Kidney (tissue), 14 donors: Measurements from ENCODE around the gene NFILZ. TPM values are rescaled to one million over a fixed set of nuclear protein-coding genes. Genes with fewer than 3 reads are reported as not detected.

ENCODE experiments used
- DNase-seq, 5 donors: peaks; one replicate each; pipeline ENCODE4 v3.0.0-alpha.2; 2013 to 2020
- FAIRE-seq: peaks from 2 replicates; lab custom pipeline; 2012; peaks lifted over from hg19 to GRCh38; lab: Jason Lieb, UNC
- H3K27ac ChIP-seq, 2 donors: one replicate each; pipeline ENCODE4 v1.7.0; 2013; ENCODE audit warnings: low read depth in 2 of 2, low read length in 2 of 2, inconsistent platforms in 1 of 2
- H3K27me3 ChIP-seq: one replicate; pipeline ENCODE4 v1.7.1; 2013; ENCODE audit warnings: low read length, inconsistent platforms; ENCODE audit not compliant: control insufficient read depth, insufficient read depth
- H3K36me3 ChIP-seq, 3 donors: one replicate each; pipeline versions ENCODE4 v1.7.0 to v1.7.1; 2013; ENCODE audit warnings: low read length in 3 of 3, control low read depth in 1 of 3, inconsistent platforms in 1 of 3; ENCODE audit not compliant: insufficient read depth in 3 of 3, control insufficient read depth in 2 of 3
- H3K4me1 ChIP-seq, 3 donors: one replicate each; pipeline versions ENCODE4 v1.7.0 to v1.7.1; 2013; ENCODE audit warnings: low read length in 3 of 3, inconsistent platforms in 1 of 3, low read depth in 1 of 3; ENCODE audit not compliant: control insufficient read depth in 2 of 3, insufficient read depth in 2 of 3
- H3K4me3 ChIP-seq, 3 donors: one replicate each; pipeline versions ENCODE4 v1.7.0 to v1.8.1; 2013; ENCODE audit warnings: low read length in 3 of 3, control low read depth in 1 of 3, inconsistent platforms in 1 of 3
- H3K9ac ChIP-seq, 3 donors: one replicate each; pipeline versions ENCODE4 v1.7.0 to v1.7.1; 2013; ENCODE audit warnings: low read length in 3 of 3, control low read depth in 1 of 3, inconsistent platforms in 1 of 3
- H3K9me3 ChIP-seq, 3 donors: one replicate each; pipeline versions ENCODE4 v1.7.0 to v1.7.1; 2013; ENCODE audit warnings: low read length in 3 of 3, control low read depth in 1 of 3, inconsistent platforms in 1 of 3; ENCODE audit not compliant: control insufficient read depth in 2 of 3, insufficient read depth in 1 of 3
- intact Hi-C: fragments of 100-400 bp; cut with DNase I; formaldehyde crosslinking; loops from one replicate; pipeline ENCODE4 v1.11.1; 2022
- polyA plus RNA-seq: library from polyadenylated mRNA; stranded (reverse); fragments of 350-450 nt; fragmentation: Illumina TruSeq; extraction: RNeasy Lipid Tissue Mini Kit (QIAGEN cat#74804); gene quantifications from one replicate; pipeline ENCODE4 v1.2.3, GENCODE V29; 2014; ENCODE audit warnings: low read depth, low replicate concordance; ENCODE audit not compliant: insufficient read depth
- total RNA-seq: library from RNA; stranded (reverse); fragmentation: NEBNext Ultra II Directional; extraction: Animal tissue kit (Norgen Biotek cat#: 25700); gene quantifications from one replicate; pipeline ENCODE4 v1.2.1, GENCODE V29; 2021
- TF ChIP-seq, protein P1 (sequence below): IDR thresholded peaks from 3 replicates; pipeline ENCODE4 v1.5.1; 2012; ENCODE audit warnings: mild to moderate bottlenecking, moderate library complexity, borderline replicate concordance; ENCODE audit not compliant: insufficient read depth; ENCODE audit errors: extremely low read depth
- donor health status: control.
- donor health status: control.
- donor health status: control.
- donor health status: control.
- donor health status: control.
- donor health status: DM: yes; HTN: yes; CAD: no.
- donor health status: Normal renal cell carcinoma (clear cell type).

Gene NFILZ
- total and polyA plus RNA-seq, 2 donors from 2014 or later, result not detected

DNA sequence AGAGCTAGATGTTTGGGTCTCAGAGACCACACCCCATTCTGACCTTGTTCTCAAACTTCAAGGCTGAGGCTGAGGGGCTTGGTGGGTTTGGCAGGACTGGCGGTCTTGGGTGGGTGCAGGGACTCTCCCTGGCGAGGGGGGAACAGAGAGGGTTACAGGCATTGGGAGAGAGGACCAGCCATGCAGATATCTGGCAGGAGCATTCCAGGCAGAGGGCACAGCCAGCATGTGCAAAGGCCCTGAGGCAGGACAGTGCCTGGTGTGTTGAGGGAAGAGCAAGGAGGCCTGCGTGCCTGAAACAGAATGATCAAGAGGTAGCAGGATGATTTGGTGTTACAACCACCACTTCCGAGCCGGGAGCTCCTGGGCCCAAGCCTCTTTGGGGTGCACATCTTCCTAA, 27.4 kb downstream of the NFILZ start:
- H3K4me1 ChIP-seq, result no peaks in the 10 kb centered on the region
- no peak overlapping the region for H3K9ac ChIP-seq
- H3K36me3 ChIP-seq, result no peaks in the 10 kb centered on the region
- no peak overlapping the region for H3K4me3 ChIP-seq
- TF ChIP-seq, protein P1, sequence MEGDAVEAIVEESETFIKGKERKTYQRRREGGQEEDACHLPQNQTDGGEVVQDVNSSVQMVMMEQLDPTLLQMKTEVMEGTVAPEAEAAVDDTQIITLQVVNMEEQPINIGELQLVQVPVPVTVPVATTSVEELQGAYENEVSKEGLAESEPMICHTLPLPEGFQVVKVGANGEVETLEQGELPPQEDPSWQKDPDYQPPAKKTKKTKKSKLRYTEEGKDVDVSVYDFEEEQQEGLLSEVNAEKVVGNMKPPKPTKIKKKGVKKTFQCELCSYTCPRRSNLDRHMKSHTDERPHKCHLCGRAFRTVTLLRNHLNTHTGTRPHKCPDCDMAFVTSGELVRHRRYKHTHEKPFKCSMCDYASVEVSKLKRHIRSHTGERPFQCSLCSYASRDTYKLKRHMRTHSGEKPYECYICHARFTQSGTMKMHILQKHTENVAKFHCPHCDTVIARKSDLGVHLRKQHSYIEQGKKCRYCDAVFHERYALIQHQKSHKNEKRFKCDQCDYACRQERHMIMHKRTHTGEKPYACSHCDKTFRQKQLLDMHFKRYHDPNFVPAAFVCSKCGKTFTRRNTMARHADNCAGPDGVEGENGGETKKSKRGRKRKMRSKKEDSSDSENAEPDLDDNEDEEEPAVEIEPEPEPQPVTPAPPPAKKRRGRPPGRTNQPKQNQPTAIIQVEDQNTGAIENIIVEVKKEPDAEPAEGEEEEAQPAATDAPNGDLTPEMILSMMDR, result no peak
- intact Hi-C loops, result loop anchor here (10.0 kb wide), 1 partner anchor 417 kb away; no protein-coding TSS in a partner anchor
- H3K27ac ChIP-seq, result no peak overlapping the region
- FAIRE-seq (no peak), DNase-seq (no peak)
- H3K9me3 ChIP-seq, result no peaks in the 10 kb centered on the region
- no peaks in the 10 kb centered on the region for H3K27me3 ChIP-seq

DNA sequence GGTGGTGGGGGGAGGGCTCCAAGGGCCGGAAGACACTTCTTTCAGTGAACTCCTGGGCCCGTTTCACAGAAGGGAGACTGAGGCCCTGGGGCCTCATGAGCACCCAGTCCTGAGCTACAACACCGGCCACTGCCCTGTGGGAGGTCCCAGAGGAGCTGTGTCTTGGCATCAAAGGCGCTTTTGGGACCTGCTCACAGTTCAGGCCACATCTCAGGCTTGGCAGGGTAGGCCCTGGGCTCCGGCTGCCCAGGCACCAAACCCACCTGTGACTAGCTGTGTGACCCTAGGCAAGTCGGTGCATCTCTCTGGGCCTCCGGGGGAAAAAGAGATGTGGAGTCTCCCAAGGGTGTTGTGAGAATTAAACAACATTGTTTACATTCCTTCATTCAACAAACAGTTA, 29.5 kb downstream of the NFILZ start:
- DNase-seq, result no peak
- Histone ChIP-seq H3K27me3 (no peaks in the 10 kb centered on the region), H3K36me3 (no peaks in the 10 kb centered on the region), H3K9ac (no peak overlapping the region), H3K4me1 (no peaks in the 10 kb centered on the region), H3K9me3 (no peaks in the 10 kb centered on the region), H3K4me3 (no peak overlapping the region), H3K27ac (no peak overlapping the region)
- intact Hi-C loops, result loop anchor here (10.0 kb wide), 1 partner anchor 415 kb away; no protein-coding TSS in a partner anchor
- FAIRE-seq, result no peak
- TF ChIP-seq, protein P1, result no peak

DNA sequence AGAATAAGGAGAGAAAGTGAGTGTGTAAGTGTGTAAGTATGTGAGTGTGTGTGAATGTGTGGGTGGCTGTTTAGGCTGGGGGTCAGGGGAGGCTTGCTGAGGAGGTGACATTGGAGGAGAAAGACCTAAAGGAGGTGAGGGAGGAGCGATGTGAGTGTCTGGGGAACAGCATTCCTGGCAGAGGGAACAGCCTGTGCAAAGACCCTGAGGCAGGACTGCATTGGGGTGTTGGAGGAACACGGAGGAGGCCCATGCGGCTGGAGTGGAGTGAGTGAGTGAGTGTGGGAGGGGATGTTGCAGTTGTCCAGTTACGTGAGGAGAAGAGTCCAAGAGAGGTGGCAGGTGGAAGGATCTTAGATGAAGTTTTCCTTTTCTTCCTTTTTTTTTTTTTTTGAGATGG, 31.8 kb downstream of the NFILZ start:
- DNase-seq (no peak), FAIRE-seq (no peak)
- H3K4me1 ChIP-seq, result no peaks in the 10 kb centered on the region
- TF ChIP-seq, protein P1, result no peak
- no peaks in the 10 kb centered on the region for H3K27me3 ChIP-seq
- intact Hi-C loops, result no loop called here
- no peak overlapping the region for H3K27ac ChIP-seq
- no peak overlapping the region for H3K9ac ChIP-seq
- H3K36me3 ChIP-seq, result no peaks in the 10 kb centered on the region
- no peak overlapping the region for H3K4me3 ChIP-seq
- H3K9me3 ChIP-seq, result no peaks in the 10 kb centered on the region

DNA sequence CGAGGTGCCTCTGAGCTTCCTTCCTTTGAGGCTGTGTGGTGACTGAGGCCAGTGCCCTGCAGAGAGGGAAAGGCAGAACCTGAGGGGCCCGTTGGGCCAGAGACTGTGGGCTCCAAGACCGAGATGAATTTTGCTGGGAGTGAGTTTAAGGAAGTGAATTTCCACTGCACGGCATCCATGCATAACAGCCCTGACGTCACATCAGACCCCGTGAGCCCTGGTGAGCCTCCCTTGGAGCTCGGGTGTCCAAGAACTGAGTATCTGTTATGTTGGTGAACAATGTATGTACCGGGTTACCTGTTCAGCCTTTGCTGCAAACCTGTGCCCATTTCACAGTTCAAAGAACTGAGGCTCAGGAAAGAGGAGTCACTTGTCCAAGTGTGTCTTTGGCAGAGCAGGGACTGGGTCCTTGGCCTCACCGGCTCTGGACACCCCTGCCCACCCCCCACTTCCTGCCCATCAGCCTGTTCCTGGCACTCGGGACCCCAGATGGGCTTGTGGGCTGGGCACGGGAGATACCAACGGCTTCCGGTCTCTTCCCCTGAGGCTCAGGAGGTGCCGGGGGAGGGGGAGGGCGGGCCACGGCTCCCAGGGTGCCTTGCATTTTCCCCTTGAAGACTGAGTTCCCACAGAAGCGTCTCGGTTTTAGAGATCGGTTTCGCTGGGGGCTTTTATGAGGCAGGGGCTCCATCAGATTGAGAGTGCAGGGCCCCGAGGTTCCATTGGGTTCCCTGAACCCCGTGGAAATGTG, 33.7 kb downstream of the NFILZ start:
- no peaks in the 10 kb centered on the region for H3K27me3 ChIP-seq
- no peaks in the 10 kb centered on the region for H3K9me3 ChIP-seq
- no peak overlapping the region for H3K9ac ChIP-seq
- H3K36me3 ChIP-seq, result no peaks in the 10 kb centered on the region
- TF ChIP-seq, protein P1, result no peak
- no peak overlapping the region for H3K27ac ChIP-seq
- no peak for FAIRE-seq
- H3K4me3 ChIP-seq, result no peak overlapping the region
- peak in 1 of 5 donors; percentile 5 for DNase-seq
- intact Hi-C loops, result no loop called here
- no peaks in the 10 kb centered on the region for H3K4me1 ChIP-seq
